Measurements from ENCODE around the gene ARHGAP23. TPM values are rescaled to one million over a fixed set of nuclear protein-coding genes. Genes with fewer than 3 reads are reported as not detected.

ARHGAP23 gene
- total RNA-seq, 2 donors from 2014 or later: 5.2 to 10.9 TPM

DNA sequence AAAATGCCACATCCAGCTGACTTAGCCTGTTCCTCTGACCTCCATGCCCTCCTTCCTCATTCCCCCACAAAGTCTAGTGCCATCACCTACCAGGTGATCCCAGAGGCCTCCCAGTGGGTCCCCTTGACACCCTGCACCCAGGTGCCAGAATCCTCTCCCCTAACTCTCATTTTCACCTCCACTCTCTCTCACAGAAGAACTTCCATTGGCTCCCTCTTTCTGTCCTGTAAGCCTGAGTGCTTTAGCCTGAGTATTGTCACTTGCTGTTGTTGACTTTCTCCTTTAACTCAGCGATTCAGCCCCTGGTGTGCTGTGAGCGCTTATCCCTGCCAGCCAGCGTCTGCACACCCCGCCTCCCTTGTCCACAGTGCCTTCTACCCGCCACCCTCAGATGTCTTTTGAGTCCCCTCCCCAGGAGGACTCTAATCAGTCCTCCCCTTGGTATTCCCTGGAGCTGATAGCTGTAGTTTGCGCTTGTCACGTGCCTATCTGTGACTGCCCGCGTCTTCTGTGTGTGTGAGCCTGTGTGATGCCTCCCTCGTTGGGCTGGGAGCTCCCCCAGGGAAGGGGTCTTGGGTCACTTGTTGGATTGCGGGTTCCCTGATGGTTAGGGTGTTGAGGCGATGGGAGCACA lies 31.9 kb downstream of the ARHGAP23 start:
- Histone ChIP-seq H3K27me3 (peaks cover 0 to under 1% of the 10 kb centered on the region in 2 donors), H3K4me3 (no peak overlapping the region), H3K27ac (no peak overlapping the region), H3K4me1 (peaks cover 4% of the 10 kb centered on the region), H3K9me3 (no peaks in the 10 kb centered on the region), H3K36me3 (replicated peaks in 1 of 2; ENCODE audit: insufficient read depth in 1 of 2, low read depth in 2 of 2) (no peaks in the 10 kb centered on the region)
- no peak for TF ChIP-seq POLR2A (IDR thresholded peaks at IDR 0.05)
- TF ChIP-seq, protein P1, sequence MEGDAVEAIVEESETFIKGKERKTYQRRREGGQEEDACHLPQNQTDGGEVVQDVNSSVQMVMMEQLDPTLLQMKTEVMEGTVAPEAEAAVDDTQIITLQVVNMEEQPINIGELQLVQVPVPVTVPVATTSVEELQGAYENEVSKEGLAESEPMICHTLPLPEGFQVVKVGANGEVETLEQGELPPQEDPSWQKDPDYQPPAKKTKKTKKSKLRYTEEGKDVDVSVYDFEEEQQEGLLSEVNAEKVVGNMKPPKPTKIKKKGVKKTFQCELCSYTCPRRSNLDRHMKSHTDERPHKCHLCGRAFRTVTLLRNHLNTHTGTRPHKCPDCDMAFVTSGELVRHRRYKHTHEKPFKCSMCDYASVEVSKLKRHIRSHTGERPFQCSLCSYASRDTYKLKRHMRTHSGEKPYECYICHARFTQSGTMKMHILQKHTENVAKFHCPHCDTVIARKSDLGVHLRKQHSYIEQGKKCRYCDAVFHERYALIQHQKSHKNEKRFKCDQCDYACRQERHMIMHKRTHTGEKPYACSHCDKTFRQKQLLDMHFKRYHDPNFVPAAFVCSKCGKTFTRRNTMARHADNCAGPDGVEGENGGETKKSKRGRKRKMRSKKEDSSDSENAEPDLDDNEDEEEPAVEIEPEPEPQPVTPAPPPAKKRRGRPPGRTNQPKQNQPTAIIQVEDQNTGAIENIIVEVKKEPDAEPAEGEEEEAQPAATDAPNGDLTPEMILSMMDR (IDR thresholded peaks at IDR 0.05): no peak
- DNase-seq: no peak
- no peak for ATAC-seq
- WGBS, 2 donors: 64 to 75% methylated on average over 10 to 12 of the region's 12 CpGs
- intact Hi-C loops (cut with DNase I): no loop called here

DNA sequence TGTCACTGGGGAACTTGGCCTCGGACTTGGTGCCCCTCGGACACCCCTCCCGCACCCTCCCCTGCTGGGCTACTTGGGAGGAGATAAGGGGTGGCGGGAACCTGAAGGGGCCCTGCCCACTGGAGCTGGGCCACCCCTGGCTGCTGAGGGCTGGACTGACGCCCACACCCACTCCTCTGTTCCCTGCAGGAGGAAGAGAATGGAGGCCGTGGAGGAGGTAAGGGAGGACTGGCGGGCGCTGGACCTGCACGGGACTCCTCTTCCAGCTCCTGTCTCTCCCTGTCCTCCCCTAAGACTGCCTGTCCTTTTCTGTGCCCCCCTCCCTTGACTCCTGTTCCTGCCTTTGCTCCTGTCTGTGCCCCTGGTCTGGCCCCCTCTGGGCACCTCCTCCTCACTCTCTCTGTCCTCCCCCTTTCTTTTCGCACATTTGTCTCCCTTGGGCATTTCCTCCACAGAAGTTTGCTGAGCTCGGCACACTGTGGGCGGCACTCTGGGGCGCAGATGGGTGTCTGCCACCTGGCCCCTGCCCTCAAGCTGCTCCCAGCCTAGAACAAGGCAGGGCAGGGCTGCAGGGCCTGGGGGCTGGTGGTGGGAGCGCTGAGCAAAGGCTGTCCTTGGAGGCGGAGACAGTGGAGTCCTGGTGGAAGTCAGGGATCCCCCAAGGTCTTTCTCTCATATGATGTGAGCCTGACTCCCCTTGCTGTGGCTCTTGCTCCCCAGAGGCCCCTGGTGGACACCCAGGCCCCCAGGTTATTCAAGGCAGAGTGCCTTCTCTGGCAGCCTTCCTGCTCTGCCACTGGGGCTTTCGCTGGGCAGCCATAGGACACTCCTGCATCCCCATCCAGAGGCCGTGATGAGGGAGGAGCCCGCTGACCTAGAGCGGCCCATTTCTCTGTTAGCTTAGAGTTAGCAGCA lies 32.7 kb downstream of the ARHGAP23 start:
- DNase-seq (no peak), ATAC-seq (no peak)
- Histone ChIP-seq H3K36me3 (replicated peaks in 1 of 2; ENCODE audit: insufficient read depth in 1 of 2, low read depth in 2 of 2) (no peaks in the 10 kb centered on the region), H3K27ac (no peak overlapping the region), H3K4me1 (peaks cover 4% of the 10 kb centered on the region), H3K4me3 (no peak overlapping the region), H3K27me3 (no peaks in the 10 kb centered on the region), H3K9me3 (no peaks in the 10 kb centered on the region)
- no peak for TF ChIP-seq POLR2A (IDR thresholded peaks at IDR 0.05)
- TF ChIP-seq, protein P1 (IDR thresholded peaks at IDR 0.05): no peak
- 75 to 82% methylated on average over 14 to 19 of the region's 19 CpGs for WGBS, 2 donors
- intact Hi-C loops (cut with DNase I): no loop called here

DNA sequence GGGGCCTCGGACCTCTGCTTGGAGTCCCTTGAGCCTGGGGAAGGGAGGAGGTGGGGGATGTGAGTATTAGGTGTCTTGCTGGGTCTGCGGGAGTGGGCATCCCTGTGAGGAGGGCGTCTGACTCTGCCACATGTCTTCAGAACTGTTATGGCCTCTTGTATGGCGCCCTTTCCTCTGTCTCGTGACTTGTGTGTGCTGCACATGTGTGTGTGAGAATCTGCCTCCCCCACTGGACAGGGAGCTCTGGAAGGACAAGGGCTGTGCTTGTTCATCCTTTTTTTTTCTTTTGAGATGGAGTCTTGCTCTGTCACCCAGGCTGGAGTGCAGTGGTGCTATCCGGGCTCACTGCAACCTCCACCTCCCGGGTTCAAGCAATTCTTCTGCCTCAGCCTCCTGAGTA lies 33.4 kb downstream of the ARHGAP23 start:
- TF ChIP-seq POLR2A (IDR thresholded peaks at IDR 0.05): no peak
- TF ChIP-seq, protein P1 (IDR thresholded peaks at IDR 0.05): no peak
- Histone ChIP-seq H3K9me3 (no peaks in the 10 kb centered on the region), H3K4me3 (no peak overlapping the region), H3K27me3 (no peaks in the 10 kb centered on the region), H3K4me1 (peaks cover 4% of the 10 kb centered on the region), H3K27ac (no peak overlapping the region), H3K36me3 (replicated peaks in 1 of 2; ENCODE audit: insufficient read depth in 1 of 2, low read depth in 2 of 2) (no peaks in the 10 kb centered on the region)
- 76 to 82% methylated on average over 7 of the region's 7 CpGs for WGBS, 2 donors
- intact Hi-C loops (cut with DNase I): no loop called here
- DNase-seq (no peak), ATAC-seq (no peak)

DNA sequence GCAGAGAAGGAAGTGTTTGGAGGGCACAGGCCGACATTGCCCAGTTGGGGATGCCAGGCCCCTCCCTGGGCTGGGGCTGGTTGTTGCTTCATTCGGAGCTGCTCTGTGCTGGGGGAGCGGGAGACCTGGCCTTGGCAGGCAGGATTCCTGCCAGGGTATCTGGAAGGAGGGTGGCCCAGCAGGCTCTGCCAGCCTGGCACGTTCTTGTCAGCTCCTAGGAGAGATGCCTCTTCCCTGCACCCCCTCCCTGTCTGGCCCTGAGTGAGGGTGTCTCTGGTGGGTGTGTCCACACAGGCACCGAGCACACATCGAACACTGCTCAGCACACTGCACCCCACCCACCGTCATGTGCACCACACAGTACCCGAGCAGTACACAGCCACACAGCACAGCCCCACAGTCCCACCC lies 35.2 kb downstream of the ARHGAP23 start:
- ATAC-seq (no peak), DNase-seq (no peak)
- Histone ChIP-seq H3K4me1 (peaks cover 4% of the 10 kb centered on the region), H3K4me3 (no peak overlapping the region), H3K27ac (no peak overlapping the region), H3K36me3 (replicated peaks in 1 of 2; ENCODE audit: insufficient read depth in 1 of 2, low read depth in 2 of 2) (no peaks in the 10 kb centered on the region), H3K27me3 (no peaks in the 10 kb centered on the region), H3K9me3 (no peaks in the 10 kb centered on the region)
- TF ChIP-seq, protein P1 (IDR thresholded peaks at IDR 0.05): no peak
- TF ChIP-seq POLR2A (IDR thresholded peaks at IDR 0.05): no peak
- WGBS, 2 donors: 57 to 59% methylated on average over 1 to 8 of the region's 8 CpGs
- intact Hi-C loops (cut with DNase I): no loop called here
